GM12891 (cell line): ENCODE measurements around the gene IFNA21.

ENCODE experiments used
- PAX5 ChIP-seq: IDR thresholded peaks from 2 replicates; pipeline ENCODE4 v1.6.1; 2011; ENCODE audit warnings: low read length, moderate library complexity, mild to moderate bottlenecking; ENCODE audit not compliant: insufficient read depth, severe bottlenecking
- POLR2A ChIP-seq: IDR thresholded peaks from 2 replicates; pipeline ENCODE4 v1.6.1; 2011; ENCODE audit warnings: low read depth, low read length, control low read depth
- POLR2AphosphoS5 ChIP-seq: IDR thresholded peaks from 2 replicates; pipeline ENCODE4 v1.6.1; 2011; ENCODE audit warnings: low read depth, low read length, control low read depth
- POU2F2 ChIP-seq: IDR thresholded peaks from 2 replicates; pipeline ENCODE4 v1.6.1; 2011; ENCODE audit warnings: low read depth, mild to moderate bottlenecking, control low read depth, low read length, moderate library complexity
- SPI1 ChIP-seq: IDR thresholded peaks from 2 replicates; pipeline ENCODE4 v1.6.1; 2011; ENCODE audit warnings: low read depth, low read length, control low read depth
- TAF1 ChIP-seq: IDR thresholded peaks from 2 replicates; pipeline ENCODE4 v1.6.1; 2011; ENCODE audit warnings: low read depth, low read length, control low read depth

DNA sequence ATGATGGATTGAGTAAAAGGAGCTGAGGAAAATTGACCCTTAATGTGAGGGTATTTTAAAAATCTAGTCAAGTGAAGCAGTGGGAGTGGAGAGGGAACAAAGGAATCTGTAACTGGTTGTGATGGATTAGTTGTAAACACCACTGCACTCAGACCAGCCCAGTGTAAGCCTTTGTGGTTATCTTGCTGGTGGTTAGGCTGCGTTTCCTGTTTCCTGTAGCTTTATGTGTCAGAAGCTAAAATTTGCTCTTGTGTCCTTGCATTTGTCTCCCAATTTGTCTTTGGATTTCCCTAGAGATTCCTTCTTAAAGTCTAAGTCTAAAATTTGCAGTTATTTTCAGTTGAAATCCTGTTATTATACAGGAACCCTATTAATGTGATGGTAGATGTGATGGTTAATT, 6.3 kb downstream of the IFNA21 start:
- no peak for TF ChIP-seq POLR2A
- no peak for TF ChIP-seq TAF1
- no peak for TF ChIP-seq POLR2AphosphoS5
- no peak for TF ChIP-seq POU2F2
- TF ChIP-seq SPI1, result peak; percentile 67
- TF ChIP-seq PAX5, result no peak
